BJ (cell line): Measurements from ENCODE around the gene INPP5A. TPM values are rescaled to one million over a fixed set of nuclear protein-coding genes. Genes with fewer than 3 reads are reported as not detected.

Experiments used
- CTCF ChIA-PET: fragments of 350-600 bp; formaldehyde crosslinking; extraction: SDS; loops from one replicate; lab custom pipeline; 2021; ENCODE audit warnings: antibody characterized with exemption, inconsistent platforms; lab: Yijun Ruan, JAX
- POLR2A ChIA-PET: fragments of 300-600 bp; sonication (Branson Sonifier 250); formaldehyde crosslinking; extraction: SDS; loops from one replicate; lab custom pipeline; 2021; ENCODE audit warnings: antibody characterized with exemption; lab: Charles Lee
- DNase-seq: peaks from one replicate; pipeline ENCODE4 v3.0.0-alpha.2; 2011; ENCODE audit warnings: low read depth
- H3K27me3 ChIP-seq: 2 replicates; pipeline ENCODE4 v1.6.0; 2011; ENCODE audit warnings: low read length; ENCODE audit not compliant: control insufficient read depth, insufficient read depth
- H3K36me3 ChIP-seq: 2 replicates; pipeline ENCODE4 v1.5.1; 2011; ENCODE audit warnings: low read length; ENCODE audit not compliant: control insufficient read depth, insufficient read depth
- H3K4me3 ChIP-seq: 2 replicates; pipeline ENCODE4 v1.5.1; 2011; ENCODE audit warnings: low read depth, mild to moderate bottlenecking, control low read depth, low read length
- CTCF ChIP-seq: IDR thresholded peaks from 2 replicates; pipeline ENCODE4 v1.5.1; 2011; ENCODE audit warnings: low read depth, mild to moderate bottlenecking, control low read depth, inconsistent platforms, low read length, moderate library complexity; ENCODE audit not compliant: insufficient read depth
- polyA plus RNA-seq: library from polyadenylated mRNA; depleted of rRNA; stranded (reverse); fragments of >200 nt; gene quantifications from 2 replicates; pipeline ENCODE4 v1.2.3, GENCODE V29; 2011

Gene INPP5A
- polyA plus RNA-seq, 1 experiment = 60.1 TPM

- H3K36me3 ChIP-seq = no peaks in the 10 kb centered on the region; the same call in 1 of the 2 replicates
- CTCF ChIA-PET = no interaction called here
- POLR2A ChIA-PET = no interaction called here
- no peak for TF ChIP-seq CTCF
- H3K4me3 ChIP-seq = no peak overlapping the region
- no peaks in the 10 kb centered on the region for H3K27me3 ChIP-seq
- DNase-seq = no peak
Observed at GRCh38 chr10:132599732-132600131, 62.1 kb downstream of the INPP5A start.

- POLR2A ChIA-PET = no interaction called here
- no peaks in the 10 kb centered on the region for H3K27me3 ChIP-seq
- no peak for DNase-seq
- TF ChIP-seq CTCF = no peak
- no peaks in the 10 kb centered on the region; the same call in 1 of the 2 replicates for H3K36me3 ChIP-seq
- CTCF ChIA-PET = no interaction called here
- no peak overlapping the region for H3K4me3 ChIP-seq
Observed at GRCh38 chr10:132600416-132600815, 62.8 kb downstream of the INPP5A start.

DNA sequence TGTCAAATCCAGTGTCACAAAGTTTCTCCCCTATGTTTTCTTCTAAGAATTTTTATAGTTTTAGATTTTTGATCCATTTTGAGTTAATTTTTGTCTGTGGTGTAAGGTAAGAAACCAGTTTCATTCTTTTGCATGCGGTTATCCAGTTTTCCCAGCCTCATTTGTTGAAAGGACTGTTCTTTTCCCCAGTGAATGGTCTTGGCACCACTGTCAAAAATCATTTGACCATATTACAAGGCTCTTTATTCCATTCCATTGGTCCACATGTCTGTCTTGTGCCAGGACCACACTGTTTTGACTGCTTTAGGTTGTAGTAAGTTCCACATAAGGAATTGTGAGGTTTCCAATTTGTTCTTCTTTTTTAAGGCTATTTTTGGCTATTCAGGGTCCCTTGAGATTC, 64.0 kb downstream of the INPP5A start:
- CTCF ChIA-PET = no interaction called here
- POLR2A ChIA-PET = no interaction called here
- no peak for TF ChIP-seq CTCF

DNA sequence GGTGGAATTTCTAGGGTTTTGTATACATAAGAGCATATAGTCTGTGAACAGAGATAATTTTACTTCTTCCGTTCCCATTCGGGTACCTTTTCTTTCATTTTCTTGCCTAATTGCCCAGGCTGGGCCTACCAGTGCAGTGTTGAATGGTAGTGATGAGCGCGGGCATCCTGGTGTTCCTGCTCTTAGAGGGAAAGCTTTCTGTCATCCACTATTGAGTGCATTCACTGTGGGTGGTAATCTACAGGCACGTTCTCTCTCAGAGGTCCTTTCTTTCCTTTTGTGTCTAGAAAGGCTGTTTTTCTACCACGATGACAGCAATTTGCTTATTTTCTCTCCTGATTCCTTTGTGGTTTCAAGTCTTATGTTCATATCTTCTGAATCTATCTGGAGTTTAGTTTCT, 65.0 kb downstream of the INPP5A start:
- POLR2A ChIA-PET = no interaction called here
- CTCF ChIA-PET = no interaction called here
- no peaks in the 10 kb centered on the region for H3K27me3 ChIP-seq
- H3K4me3 ChIP-seq = no peak overlapping the region
- peaks cover 2% of the 10 kb centered on the region; the same call in 1 of the 2 replicates for H3K36me3 ChIP-seq
- no peak for DNase-seq
- TF ChIP-seq CTCF = no peak

More for the DNA sequence above, 64.0 kb downstream of the INPP5A start:
- no peaks in the 10 kb centered on the region; the same call in 1 of the 2 replicates for H3K36me3 ChIP-seq
- H3K27me3 ChIP-seq = no peaks in the 10 kb centered on the region
- no peak for DNase-seq
- no peak overlapping the region for H3K4me3 ChIP-seq

DNA sequence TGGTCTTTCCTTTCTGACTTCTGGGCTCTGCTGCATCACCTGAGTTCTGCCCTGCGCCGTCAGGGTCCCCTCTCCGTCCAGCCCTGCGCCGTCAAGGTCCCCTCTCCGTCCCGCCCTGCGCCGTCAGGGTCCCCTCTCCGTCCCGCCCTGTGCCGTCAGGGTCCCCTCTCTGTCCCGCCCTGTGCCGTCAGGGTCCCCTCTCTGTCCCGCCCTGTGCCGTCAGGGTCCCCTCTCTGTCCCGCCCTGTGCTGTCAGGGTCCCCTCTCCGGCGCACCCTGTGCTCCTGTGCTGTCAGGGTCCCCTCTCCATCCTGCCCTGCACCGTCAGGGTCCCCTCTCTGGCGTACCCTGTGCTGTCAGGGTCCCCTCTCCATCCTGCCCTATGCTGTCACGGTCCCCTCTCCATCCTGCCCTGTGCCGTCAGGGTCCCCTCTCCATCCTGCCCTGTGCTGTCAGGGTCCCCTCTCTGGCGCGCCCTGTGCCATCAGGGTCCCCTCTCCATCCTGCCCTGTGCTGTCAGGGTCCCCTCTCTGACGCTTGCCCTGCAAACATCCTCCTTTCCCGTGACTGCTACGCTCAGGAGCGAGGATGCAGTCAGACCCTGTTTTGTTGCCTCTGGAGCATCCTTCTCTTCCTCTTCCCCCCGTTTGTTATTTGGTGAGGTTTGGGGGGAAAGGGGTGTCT, 66.4 kb downstream of the INPP5A start:
- Histone ChIP-seq H3K4me3 (no peak overlapping the region), H3K27me3 (no peaks in the 10 kb centered on the region), H3K36me3 (peaks cover 2% of the 10 kb centered on the region; the same call in 1 of the 2 replicates)
- CTCF ChIA-PET = no interaction called here
- POLR2A ChIA-PET = no interaction called here
- no peak for TF ChIP-seq CTCF
- DNase-seq = no peak
